H9 (cell line): ENCODE measurements around the gene SPAG4. TPM values are rescaled to one million over a fixed set of nuclear protein-coding genes. Genes with fewer than 3 reads are reported as not detected.
A peak's percentile ranks its signal among the peaks of the same experiment; 100 is the strongest.

Experiments used
- DNase-seq: peaks from one replicate; pipeline ENCODE4 v3.0.0-alpha.2; 2017
- H2AFZ ChIP-seq: one replicate; pipeline ENCODE4 v1.6.1; 2013; ENCODE audit warnings: mild to moderate bottlenecking, low read length, control low read depth, moderate library complexity
- H2AK5ac ChIP-seq: 2 replicates; pipeline ENCODE4 v1.6.1; 2013; ENCODE audit warnings: low read length, control low read depth, mixed read lengths; ENCODE audit not compliant: insufficient read length
- H2BK120ac ChIP-seq: one replicate; pipeline ENCODE4 v1.6.1; 2013; ENCODE audit warnings: low read depth, mild to moderate bottlenecking, low read length, control low read depth, inconsistent platforms; ENCODE audit not compliant: poor library complexity, severe bottlenecking
- H2BK12ac ChIP-seq: 2 replicates; pipeline ENCODE4 v1.6.1; 2013; ENCODE audit warnings: low read length, control low read depth, mixed read lengths, low read depth; ENCODE audit not compliant: insufficient read length
- H2BK15ac ChIP-seq: 2 replicates; pipeline ENCODE4 v1.6.1; 2013; ENCODE audit warnings: low read depth, low read length, control low read depth
- H2BK20ac ChIP-seq: one replicate; pipeline ENCODE4 v1.6.1; 2013; ENCODE audit warnings: low read depth, mild to moderate bottlenecking, low read length, control low read depth, inconsistent platforms; ENCODE audit not compliant: poor library complexity, severe bottlenecking
- H2BK5ac ChIP-seq: 2 replicates; pipeline ENCODE4 v1.6.1; 2013; ENCODE audit warnings: low read length, control low read depth, mixed read lengths; ENCODE audit not compliant: insufficient read length
- H3K14ac ChIP-seq: 2 replicates; pipeline ENCODE4 v1.6.1; 2013; ENCODE audit warnings: low read length, control low read depth; ENCODE audit not compliant: insufficient read depth
- H3K18ac ChIP-seq: 2 replicates; pipeline ENCODE4 v1.6.1; 2013; ENCODE audit warnings: low read depth, mild to moderate bottlenecking, mixed read lengths, low read length, control low read depth; ENCODE audit not compliant: insufficient read length
- H3K23ac ChIP-seq: 2 replicates; pipeline ENCODE4 v1.6.1; 2013; ENCODE audit warnings: low read length, control low read depth, mixed read lengths, low read depth; ENCODE audit not compliant: insufficient read length
- H3K23me2 ChIP-seq: 2 replicates; pipeline ENCODE4 v1.6.1; 2013; ENCODE audit warnings: low read depth, mild to moderate bottlenecking, mixed read lengths, low read length, control low read depth; ENCODE audit not compliant: insufficient read length, poor library complexity, severe bottlenecking
- H3K27ac ChIP-seq: 2 replicates; pipeline ENCODE4 v1.5.1; 2013; ENCODE audit warnings: low read length, control low read depth, mixed read lengths, low read depth; ENCODE audit not compliant: insufficient read length
- H3K27me3 ChIP-seq: 2 replicates; pipeline ENCODE4 v1.6.1; 2013; ENCODE audit warnings: low read length, control low read depth, inconsistent platforms; ENCODE audit not compliant: insufficient read depth
- H3K4ac ChIP-seq: 2 replicates; pipeline ENCODE4 v1.6.1; 2013; ENCODE audit warnings: low read depth, mild to moderate bottlenecking, control low read depth, inconsistent platforms, low read length, moderate library complexity
- H3K4me1 ChIP-seq: 2 replicates; pipeline ENCODE4 v1.6.1; 2013; ENCODE audit warnings: low read length, control low read depth, inconsistent platforms; ENCODE audit not compliant: insufficient read depth
- H3K4me2 ChIP-seq: 2 replicates; pipeline ENCODE4 v1.6.1; 2013; ENCODE audit warnings: low read length, control low read depth, mixed read lengths; ENCODE audit not compliant: insufficient read length, insufficient read depth
- H3K56ac ChIP-seq: 2 replicates; pipeline ENCODE4 v1.6.1; 2013; ENCODE audit warnings: low read depth, mild to moderate bottlenecking, mixed read lengths, low read length, control low read depth; ENCODE audit not compliant: insufficient read length
- H3K79me1 ChIP-seq: 2 replicates; pipeline ENCODE4 v1.6.1; 2013; ENCODE audit warnings: low read depth, mild to moderate bottlenecking, moderate library complexity, low read length, control low read depth, inconsistent platforms; ENCODE audit not compliant: insufficient read depth, poor library complexity, severe bottlenecking
- H3K79me2 ChIP-seq: 2 replicates; pipeline ENCODE4 v1.6.1; 2013; ENCODE audit warnings: low read length, control low read depth, inconsistent platforms; ENCODE audit not compliant: insufficient read depth
- H3K9ac ChIP-seq: 2 replicates; pipeline ENCODE4 v1.6.1; 2013; ENCODE audit warnings: low read length, control low read depth, mixed read lengths; ENCODE audit not compliant: insufficient read length; ENCODE audit errors: extremely low read depth
- H3K9me3 ChIP-seq: one replicate; pipeline ENCODE4 v1.6.1; 2013; ENCODE audit warnings: low read depth, low read length, inconsistent platforms; ENCODE audit not compliant: control insufficient read depth
- H3T11ph ChIP-seq: one replicate; pipeline ENCODE4 v1.6.1; 2013; ENCODE audit warnings: mild to moderate bottlenecking, low read length, control low read depth, inconsistent platforms
- H4K20me1 ChIP-seq: one replicate; pipeline ENCODE4 v1.6.1; 2013; ENCODE audit not compliant: control insufficient read depth, insufficient read length, insufficient read depth
- H4K5ac ChIP-seq: 2 replicates; pipeline ENCODE4 v1.6.1; 2013; ENCODE audit warnings: low read depth, mild to moderate bottlenecking, mixed read lengths, low read length, control low read depth; ENCODE audit not compliant: insufficient read length
- H4K8ac ChIP-seq: replicated peaks from 2 replicates; pipeline ENCODE4 v1.6.1; 2013; ENCODE audit warnings: low read length, control low read depth, mixed read lengths, low read depth; ENCODE audit not compliant: insufficient read length
- H4K91ac ChIP-seq: 2 replicates; pipeline ENCODE4 v1.6.1; 2013; ENCODE audit warnings: low read depth, mild to moderate bottlenecking, moderate library complexity, mixed read lengths, low read length, control low read depth; ENCODE audit not compliant: insufficient read length
- H3K27ac Mint-ChIP-seq, 3 experiments: 2 replicates in 2 of 3; 3 replicates in 1 of 3; pipeline ENCODE4 v1.8.0; 2020 to 2021; ENCODE audit warnings: mixed read lengths in 3 of 3, mild to moderate bottlenecking in 1 of 3, moderate library complexity in 1 of 3
- H3K27me3 Mint-ChIP-seq: 2 replicates; pipeline ENCODE4 v1.8.0; 2021; ENCODE audit warnings: low read depth, mild to moderate bottlenecking, moderate library complexity, mixed read lengths
- H3K36me3 Mint-ChIP-seq, 3 experiments: 2 replicates in 2 of 3; 3 replicates in 1 of 3; pipeline ENCODE4 v1.8.0; 2020 to 2021; ENCODE audit warnings: low read depth in 3 of 3, mixed read lengths in 3 of 3; ENCODE audit not compliant: insufficient read depth in 1 of 3
- H3K4me1 Mint-ChIP-seq, 2 experiments: 2 replicates each; pipeline ENCODE4 v1.8.0; 2020; ENCODE audit warnings: mixed read lengths in 2 of 2
- H3K4me3 Mint-ChIP-seq, 2 experiments: 2 replicates in 1 of 2; 3 replicates in 1 of 2; pipeline ENCODE4 v1.8.0; 2020 to 2021; ENCODE audit warnings: mild to moderate bottlenecking in 2 of 2, mixed read lengths in 2 of 2, moderate library complexity in 1 of 2
- H3K9me3 Mint-ChIP-seq, 2 experiments: 2 replicates in 1 of 2; 3 replicates in 1 of 2; pipeline ENCODE4 v1.8.0; 2020; ENCODE audit warnings: mild to moderate bottlenecking in 2 of 2, mixed read lengths in 2 of 2, moderate library complexity in 1 of 2
- WGBS: extraction: QIAGEN DNeasy Blood & Tissue Kit; methylation state at CpG from one replicate; pipeline ENCODE4 v1.1.7; 2013; ENCODE audit warnings: missing lambda C conversion rate, low lambda C conversion rate, mixed read lengths; ENCODE audit not compliant: insufficient read length; ENCODE audit errors: extremely low coverage; 5-methylcytosine and 5-hydroxymethylcytosine counted together
- total RNA-seq: library from RNA; stranded (reverse); gene quantifications from 2 replicates; pipeline ENCODE4 v1.2.1, GENCODE V29; 2021
- TF ChIP-seq, protein P1 (sequence below): fragments of 200-600 bp; sonication (generic); conservative IDR thresholded peaks from 3 replicates; pipeline ENCODE4 v1.8.0; 2021; ENCODE audit warnings: antibody characterized with exemption, mild to moderate bottlenecking

Gene SPAG4
- total RNA-seq, 1 experiment from 2014 or later = 4.9 TPM

GRCh38 chr20:35626386-35627001, 10.9 kb downstream of the SPAG4 start:
- no peak overlapping the region for H2BK20ac ChIP-seq
- no peaks in the 10 kb centered on the region for H3K23me2 ChIP-seq
- H2AK5ac ChIP-seq = no peak overlapping the region
- peak overlapping the region in 2 of 3 experiments; percentile 62 to 82; a peak in 3 of 7 replicates for H3K27ac Mint-ChIP-seq
- H4K8ac ChIP-seq = no peak overlapping the region
- H3K36me3 Mint-ChIP-seq = peaks cover 39 to 59% (median 58%) of the 10 kb centered on the region in 3 experiments
- H3K27ac ChIP-seq = no peak overlapping the region
- no peaks in the 10 kb centered on the region for H3K9me3 ChIP-seq
- H3K23ac ChIP-seq = no peak overlapping the region
- no peaks in the 10 kb centered on the region for H4K20me1 ChIP-seq
- no peak overlapping the region for H2BK5ac ChIP-seq
- TF ChIP-seq, protein P1, sequence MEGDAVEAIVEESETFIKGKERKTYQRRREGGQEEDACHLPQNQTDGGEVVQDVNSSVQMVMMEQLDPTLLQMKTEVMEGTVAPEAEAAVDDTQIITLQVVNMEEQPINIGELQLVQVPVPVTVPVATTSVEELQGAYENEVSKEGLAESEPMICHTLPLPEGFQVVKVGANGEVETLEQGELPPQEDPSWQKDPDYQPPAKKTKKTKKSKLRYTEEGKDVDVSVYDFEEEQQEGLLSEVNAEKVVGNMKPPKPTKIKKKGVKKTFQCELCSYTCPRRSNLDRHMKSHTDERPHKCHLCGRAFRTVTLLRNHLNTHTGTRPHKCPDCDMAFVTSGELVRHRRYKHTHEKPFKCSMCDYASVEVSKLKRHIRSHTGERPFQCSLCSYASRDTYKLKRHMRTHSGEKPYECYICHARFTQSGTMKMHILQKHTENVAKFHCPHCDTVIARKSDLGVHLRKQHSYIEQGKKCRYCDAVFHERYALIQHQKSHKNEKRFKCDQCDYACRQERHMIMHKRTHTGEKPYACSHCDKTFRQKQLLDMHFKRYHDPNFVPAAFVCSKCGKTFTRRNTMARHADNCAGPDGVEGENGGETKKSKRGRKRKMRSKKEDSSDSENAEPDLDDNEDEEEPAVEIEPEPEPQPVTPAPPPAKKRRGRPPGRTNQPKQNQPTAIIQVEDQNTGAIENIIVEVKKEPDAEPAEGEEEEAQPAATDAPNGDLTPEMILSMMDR = no peak
- H3K9me3 Mint-ChIP-seq = no peaks in the 10 kb centered on the region; a peak in 1 of 5 replicates
- no peak overlapping the region for H2BK120ac ChIP-seq
- H3K4me1 ChIP-seq = no peaks in the 10 kb centered on the region
- no peak overlapping the region for H4K91ac ChIP-seq
- no peak overlapping the region for H2AFZ ChIP-seq
- H3K27me3 ChIP-seq = no peaks in the 10 kb centered on the region
- no peaks in the 10 kb centered on the region for H3K79me1 ChIP-seq
- peaks cover 0 to 4% of the 10 kb centered on the region in 2 experiments; a peak in 1 of 4 replicates for H3K4me1 Mint-ChIP-seq
- H3K9ac ChIP-seq = no peak overlapping the region
- no peak overlapping the region for H3K14ac ChIP-seq
- H3K56ac ChIP-seq = no peak overlapping the region
- no peak overlapping the region for H2BK15ac ChIP-seq
- H4K5ac ChIP-seq = no peak overlapping the region
- no peak overlapping the region for H2BK12ac ChIP-seq
- WGBS = no CpG with 5 or more reads among the region's 13 CpGs
- H3T11ph ChIP-seq = no peak overlapping the region
- H3K4ac ChIP-seq = no peak overlapping the region
- no peak overlapping the region for H3K4me2 ChIP-seq
- no peaks in the 10 kb centered on the region for H3K27me3 Mint-ChIP-seq
- no peak overlapping the region for H3K18ac ChIP-seq
- peak; percentile 24 for DNase-seq
- H3K79me2 ChIP-seq = no peaks in the 10 kb centered on the region
- H3K4me3 Mint-ChIP-seq = no peak overlapping the region
